ENCODE results near the gene OBP2B. TPM values are rescaled to one million over a fixed set of nuclear protein-coding genes. Genes with fewer than 3 reads are reported as not detected.

OBP2B gene
- polyA plus RNA-seq, 1 donor from 2014 or later: not detected

GRCh38 chr9:133186736-133187135 lies 22.3 kb downstream of the OBP2B start:
- no peaks in the 10 kb centered on the region for H3K9me3 ChIP-seq (ENCODE audit: low read length)
- no peaks in the 10 kb centered on the region for H3K9me2 ChIP-seq (ENCODE audit: insufficient read depth, low read length)
- no peak overlapping the region for H3K4me3 ChIP-seq (ENCODE audit: low read length)
- H3K27ac ChIP-seq (ENCODE audit: low read length): no peak overlapping the region
- H2AFZ ChIP-seq (ENCODE audit: low read depth, low read length): no peak overlapping the region
- no peaks in the 10 kb centered on the region for H3K79me2 ChIP-seq (replicated peaks; ENCODE audit: insufficient read depth, low read length)
- no peak for TF ChIP-seq TAF1 (IDR thresholded peaks at IDR 0.05; ENCODE audit: low read depth)
- TF ChIP-seq MXI1 (conservative IDR thresholded peaks at IDR 0.05; ENCODE audit: poor library complexity, severe bottlenecking): no peak
- no peak for TF ChIP-seq EP300 (conservative IDR thresholded peaks at IDR 0.05; ENCODE audit: poor library complexity, severe bottlenecking)
- TF ChIP-seq REST (IDR thresholded peaks at IDR 0.05; ENCODE audit: borderline replicate concordance): no peak
- TF ChIP-seq SMC3 (conservative IDR thresholded peaks at IDR 0.05; ENCODE audit: poor library complexity): no peak
- TF ChIP-seq POLR2AphosphoS5 (IDR thresholded peaks at IDR 0.05): no peak
- TF ChIP-seq, protein P1, sequence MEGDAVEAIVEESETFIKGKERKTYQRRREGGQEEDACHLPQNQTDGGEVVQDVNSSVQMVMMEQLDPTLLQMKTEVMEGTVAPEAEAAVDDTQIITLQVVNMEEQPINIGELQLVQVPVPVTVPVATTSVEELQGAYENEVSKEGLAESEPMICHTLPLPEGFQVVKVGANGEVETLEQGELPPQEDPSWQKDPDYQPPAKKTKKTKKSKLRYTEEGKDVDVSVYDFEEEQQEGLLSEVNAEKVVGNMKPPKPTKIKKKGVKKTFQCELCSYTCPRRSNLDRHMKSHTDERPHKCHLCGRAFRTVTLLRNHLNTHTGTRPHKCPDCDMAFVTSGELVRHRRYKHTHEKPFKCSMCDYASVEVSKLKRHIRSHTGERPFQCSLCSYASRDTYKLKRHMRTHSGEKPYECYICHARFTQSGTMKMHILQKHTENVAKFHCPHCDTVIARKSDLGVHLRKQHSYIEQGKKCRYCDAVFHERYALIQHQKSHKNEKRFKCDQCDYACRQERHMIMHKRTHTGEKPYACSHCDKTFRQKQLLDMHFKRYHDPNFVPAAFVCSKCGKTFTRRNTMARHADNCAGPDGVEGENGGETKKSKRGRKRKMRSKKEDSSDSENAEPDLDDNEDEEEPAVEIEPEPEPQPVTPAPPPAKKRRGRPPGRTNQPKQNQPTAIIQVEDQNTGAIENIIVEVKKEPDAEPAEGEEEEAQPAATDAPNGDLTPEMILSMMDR (IDR thresholded peaks at IDR 0.05; ENCODE audit: poor library complexity, severe bottlenecking): no peak
- no peaks in the 10 kb centered on the region for H3F3A ChIP-seq (ENCODE audit: insufficient read depth, low read length, poor library complexity, severe bottlenecking)
- no peak overlapping the region for H3K9ac ChIP-seq (ENCODE audit: low read length)
- H4K20me1 ChIP-seq (ENCODE audit: insufficient read depth): no peaks in the 10 kb centered on the region
- H3K36me3 ChIP-seq (ENCODE audit: insufficient read depth, low read length): no peaks in the 10 kb centered on the region
- H3K4me2 ChIP-seq (ENCODE audit: low read length): no peak overlapping the region
- H3K27me3 ChIP-seq (ENCODE audit: insufficient read depth, low read depth, low read length): peaks cover 7% of the 10 kb centered on the region

GRCh38 chr9:133184971-133185370 lies 24.1 kb downstream of the OBP2B start:
- H4K20me1 ChIP-seq (ENCODE audit: insufficient read depth): no peaks in the 10 kb centered on the region
- peaks cover 7% of the 10 kb centered on the region for H3K27me3 ChIP-seq (ENCODE audit: insufficient read depth, low read depth, low read length)
- H3K9me3 ChIP-seq (ENCODE audit: low read length): no peaks in the 10 kb centered on the region
- H3F3A ChIP-seq (ENCODE audit: insufficient read depth, low read length, poor library complexity, severe bottlenecking): no peaks in the 10 kb centered on the region
- H3K79me2 ChIP-seq (replicated peaks; ENCODE audit: insufficient read depth, low read length): no peaks in the 10 kb centered on the region
- no peak overlapping the region for H3K27ac ChIP-seq (ENCODE audit: low read length)
- H3K9me2 ChIP-seq (ENCODE audit: insufficient read depth, low read length): no peaks in the 10 kb centered on the region
- TF ChIP-seq RAD21 (conservative IDR thresholded peaks at IDR 0.05): peak; percentile 57
- no peak for TF ChIP-seq MXI1 (conservative IDR thresholded peaks at IDR 0.05; ENCODE audit: poor library complexity, severe bottlenecking)
- TF ChIP-seq EP300 (conservative IDR thresholded peaks at IDR 0.05; ENCODE audit: poor library complexity, severe bottlenecking): no peak
- no peak for TF ChIP-seq EZH2 (IDR thresholded peaks at IDR 0.05; ENCODE audit: borderline replicate concordance, insufficient read depth, low read length, poor library complexity, severe bottlenecking)
- no peak for TF ChIP-seq POLR2AphosphoS5 (IDR thresholded peaks at IDR 0.05)
- TF ChIP-seq, protein P1 (IDR thresholded peaks at IDR 0.05; ENCODE audit: poor library complexity, severe bottlenecking): peak; percentile 64
- TF ChIP-seq REST (IDR thresholded peaks at IDR 0.05; ENCODE audit: borderline replicate concordance): no peak
- TF ChIP-seq TAF1 (IDR thresholded peaks at IDR 0.05; ENCODE audit: low read depth): no peak
- peak; percentile 68 for TF ChIP-seq SMC3 (conservative IDR thresholded peaks at IDR 0.05; ENCODE audit: poor library complexity)
- H3K9ac ChIP-seq (ENCODE audit: low read length): no peak overlapping the region
- H2AFZ ChIP-seq (ENCODE audit: low read depth, low read length): no peak overlapping the region
- no peak overlapping the region for H3K4me3 ChIP-seq (ENCODE audit: low read length)
- H3K36me3 ChIP-seq (ENCODE audit: insufficient read depth, low read length): no peaks in the 10 kb centered on the region
- H3K4me2 ChIP-seq (ENCODE audit: low read length): no peak overlapping the region

All from neural cell (in vitro differentiated cells).